DOHH2 (cell line): Measurements from ENCODE around the gene USH2A.

Experiments used
- CTCF ChIP-seq: fragments of 200-600 bp; sonication (generic); IDR thresholded peaks from one replicate; pipeline ENCODE4 v1.5.1; 2014; ENCODE audit warnings: antibody characterized with exemption, mild to moderate bottlenecking, low read depth, low read length; ENCODE audit not compliant: poor library complexity, severe bottlenecking
- EZH2phosphoT487 ChIP-seq: fragments of 200-600 bp; sonication (generic); IDR thresholded peaks from 2 replicates; pipeline ENCODE4 v1.6.1; 2017; ENCODE audit warnings: borderline replicate concordance, mild to moderate bottlenecking, antibody characterized with exemption, low read length, moderate library complexity, mixed read lengths

- TF ChIP-seq CTCF (no peak), EZH2phosphoT487 (no peak)
Observed at GRCh38 chr1:216184126-216184680, 239.0 kb downstream of the USH2A start.
